HL-60 (cell line): ENCODE data around the gene XXYLT1.

ENCODE experiments used
- DNase-seq, 2 experiments: peaks; one replicate each; pipeline ENCODE4 v3.0.0-alpha.2; 2010 to 2020; ENCODE audit warnings: low read depth in 1 of 2, low spot score in 1 of 2
- H3K27ac ChIP-seq: fragments of 250-450 bp; sonication (Bioruptor Pico); replicated peaks from 2 replicates; pipeline ENCODE4 v1.5.1; 2020; ENCODE audit warnings: mild to moderate bottlenecking, moderate library complexity
- H3K27me3 ChIP-seq: fragments of 250-450 bp; sonication (Bioruptor Pico); 2 replicates; pipeline ENCODE4 v1.5.1; 2021; ENCODE audit warnings: mild to moderate bottlenecking, moderate library complexity; ENCODE audit not compliant: insufficient read depth, poor library complexity, severe bottlenecking
- H3K4me3 ChIP-seq: replicated peaks from 2 replicates; pipeline ENCODE4 v1.5.1; 2011; ENCODE audit warnings: mild to moderate bottlenecking, control low read depth, low read length; ENCODE audit not compliant: insufficient read depth
- CTCF ChIP-seq: IDR thresholded peaks from one replicate; pipeline ENCODE4 v1.5.1; 2011; ENCODE audit warnings: low read length, control low read depth, inconsistent platforms; ENCODE audit not compliant: insufficient read depth
- GABPA ChIP-seq: IDR thresholded peaks from 2 replicates; pipeline ENCODE4 v1.6.1; 2012; ENCODE audit warnings: low read depth
- POLR2AphosphoS5 ChIP-seq: IDR thresholded peaks from 2 replicates; pipeline ENCODE4 v1.6.1; 2012; ENCODE audit warnings: low read depth
- REST ChIP-seq: IDR thresholded peaks from 2 replicates; pipeline ENCODE4 v1.6.1; 2012; ENCODE audit warnings: low read depth; ENCODE audit not compliant: insufficient replicate concordance
- SPI1 ChIP-seq: IDR thresholded peaks from 2 replicates; pipeline ENCODE4 v1.6.1; 2012; ENCODE audit warnings: low read depth, mild to moderate bottlenecking, borderline replicate concordance

The XXYLT1 gene

GRCh38 chr3:195160908-195161434 is 110.0 kb downstream of the XXYLT1 start:
- no peak for DNase-seq
- TF ChIP-seq GABPA (no peak), CTCF (no peak), REST (no peak), POLR2AphosphoS5 (no peak), SPI1 (no peak)
- no peak overlapping the region for H3K4me3 ChIP-seq
- no peak overlapping the region for H3K27ac ChIP-seq
- no peaks in the 10 kb centered on the region for H3K27me3 ChIP-seq

DNA sequence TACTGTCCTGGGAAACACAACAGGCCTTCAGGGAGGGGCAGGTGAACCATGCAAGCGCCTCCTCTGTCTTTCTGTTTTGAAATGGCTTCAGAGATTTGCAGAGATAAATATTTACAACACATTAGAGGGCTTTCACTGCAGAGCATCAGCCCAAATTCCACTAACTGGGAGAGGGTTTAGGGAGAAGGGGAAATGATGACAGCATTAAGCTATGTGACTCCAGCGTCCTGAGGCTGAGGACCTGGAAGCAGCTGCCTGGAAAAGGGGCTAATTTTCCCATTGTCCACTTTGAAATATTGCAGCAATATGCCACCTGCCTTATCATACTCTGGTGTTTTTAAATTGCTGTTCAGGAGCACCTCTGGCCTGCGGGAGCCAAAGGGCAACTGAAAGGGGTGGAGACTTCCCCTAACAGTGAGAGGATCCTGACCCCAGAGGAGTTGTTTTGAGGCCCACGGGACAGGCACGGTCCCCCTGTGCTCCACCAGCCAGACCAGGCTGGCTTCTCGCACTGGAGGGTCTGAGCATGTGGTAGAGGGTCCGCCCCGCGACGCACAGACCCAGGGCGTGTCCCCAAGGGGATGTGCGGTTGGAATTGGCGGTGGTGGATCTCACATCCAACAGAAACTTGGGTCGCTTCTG is 110.6 kb downstream of the XXYLT1 start:
- no peak overlapping the region for H3K4me3 ChIP-seq
- TF ChIP-seq GABPA: no peak
- no peak for TF ChIP-seq REST
- TF ChIP-seq SPI1: no peak
- TF ChIP-seq CTCF: no peak
- TF ChIP-seq POLR2AphosphoS5: no peak
- no peak for DNase-seq
- H3K27ac ChIP-seq: no peak overlapping the region
- H3K27me3 ChIP-seq: no peaks in the 10 kb centered on the region

DNA sequence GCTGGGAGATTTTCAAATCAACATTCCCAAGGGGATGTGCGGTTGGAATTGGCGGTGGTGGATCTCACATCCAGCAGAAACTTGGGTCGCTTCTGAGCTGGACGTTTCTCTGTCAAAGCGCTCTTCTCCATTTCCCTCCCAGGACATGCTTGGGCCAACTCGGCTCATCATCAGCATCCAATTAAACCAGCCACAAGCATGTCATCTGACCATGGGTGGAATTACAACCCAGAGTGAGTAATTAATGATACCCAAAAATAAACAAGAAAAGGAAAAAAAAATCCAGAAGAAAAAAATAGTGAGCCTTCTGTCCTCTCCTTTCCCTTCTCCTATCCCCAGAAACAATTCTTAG is 111.2 kb downstream of the XXYLT1 start:
- H3K4me3 ChIP-seq: no peak overlapping the region
- TF ChIP-seq POLR2AphosphoS5 (no peak), SPI1 (no peak), REST (no peak), CTCF (no peak), GABPA (no peak)
- H3K27ac ChIP-seq: no peak overlapping the region
- H3K27me3 ChIP-seq: no peaks in the 10 kb centered on the region
- no peak for DNase-seq
